Endothelial cell of umbilical vein (primary cell): ENCODE measurements around the gene PPM1H.

Experiments used
- CTCF ChIP-seq, 2 donors: IDR thresholded peaks; 1 replicate in 1 of 2; 2 replicates in 1 of 2; pipeline ENCODE4 v1.5.1; 2011; ENCODE audit warnings: low read length in 2 of 2, mild to moderate bottlenecking in 2 of 2, moderate library complexity in 2 of 2, control low read depth in 1 of 2, inconsistent platforms in 1 of 2, low read depth in 1 of 2; ENCODE audit not compliant: insufficient read depth in 1 of 2; ENCODE audit errors: extremely low read depth in 1 of 2
- EZH2 ChIP-seq: IDR thresholded peaks from 2 replicates; pipeline ENCODE4 v1.6.1; 2012; ENCODE audit warnings: borderline replicate concordance, low read depth, mild to moderate bottlenecking, moderate library complexity, low read length, inconsistent platforms; ENCODE audit not compliant: severe bottlenecking
- GATA2 ChIP-seq: IDR thresholded peaks from 2 replicates; pipeline ENCODE4 v1.7.0; 2011; ENCODE audit warnings: low read depth, mild to moderate bottlenecking, moderate library complexity, mixed read lengths, low read length; ENCODE audit not compliant: insufficient read length, insufficient read depth
- JUN ChIP-seq: IDR thresholded peaks from 2 replicates; pipeline ENCODE4 v1.6.1; 2011; ENCODE audit warnings: borderline replicate concordance, low read depth; ENCODE audit not compliant: insufficient read length, insufficient read depth
- MAX ChIP-seq: IDR thresholded peaks from 2 replicates; pipeline ENCODE4 v1.6.1; 2011; ENCODE audit not compliant: insufficient read depth, insufficient read length
- MYC ChIP-seq: IDR thresholded peaks from one replicate; pipeline ENCODE4 v1.6.1; 2011; ENCODE audit warnings: mild to moderate bottlenecking, low read depth, low read length
- POLR2A ChIP-seq: IDR thresholded peaks from 2 replicates; pipeline ENCODE4 v1.6.1; 2012; ENCODE audit warnings: low read depth, mild to moderate bottlenecking, control low read depth, low read length
- POLR2AphosphoS5 ChIP-seq: IDR thresholded peaks from 2 replicates; pipeline ENCODE4 v1.6.1; 2012; ENCODE audit warnings: low read depth, mild to moderate bottlenecking, control low read depth, low read length, moderate library complexity; ENCODE audit not compliant: insufficient read depth

DNA sequence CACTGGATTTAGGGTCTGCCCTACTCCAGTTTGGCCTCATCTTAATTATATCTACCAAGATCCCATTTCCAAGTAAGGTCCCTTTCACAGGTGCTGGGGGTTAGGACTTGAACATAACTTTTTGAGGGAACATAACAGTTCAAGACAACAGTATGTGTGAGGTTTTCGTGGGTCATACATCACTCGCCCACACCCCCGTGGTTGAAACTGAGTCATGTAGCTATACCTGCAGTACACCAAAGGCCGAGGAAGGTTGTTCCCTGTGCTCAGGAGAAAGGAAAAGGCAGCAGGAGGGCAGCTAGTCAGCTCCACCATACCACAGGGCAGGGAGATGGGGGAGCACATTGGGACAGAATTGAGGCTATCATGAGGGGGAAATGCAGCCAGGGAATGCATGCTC, 167.0 kb downstream of the PPM1H start:
- TF ChIP-seq MAX (no peak), CTCF (IDR thresholded peaks at IDR 0.05; ENCODE audit: extremely low read depth in 1 of 2, insufficient read depth in 1 of 2, low read depth in 1 of 2, low read length in 2 of 2) (no peak), POLR2A (no peak), JUN (no peak), POLR2AphosphoS5 (no peak), EZH2 (no peak), MYC (no peak), GATA2 (no peak)
